HepG2 (cell line): ENCODE results near the gene PRKAR1A. TPM values are rescaled to one million over a fixed set of nuclear protein-coding genes. Genes with fewer than 3 reads are reported as not detected.
A peak's percentile ranks its signal among the peaks of the same experiment; 100 is the strongest.

Experiments
- ATM ChIP-seq: fragments of 450-650 bp; IDR thresholded peaks from 2 replicates; pipeline ENCODE4 v1.7.1; 2017; ENCODE audit warnings: mild to moderate bottlenecking, borderline replicate concordance
- CENPBD1 ChIP-seq: sonication (generic); formaldehyde crosslinking; IDR thresholded peaks from 2 replicates; pipeline ENCODE4 v1.8.0; 2022; ENCODE audit warnings: missing genetic modification reagents, low read depth, mild to moderate bottlenecking, borderline replicate concordance
- DNMT3B ChIP-seq: conservative IDR thresholded peaks from 2 replicates; pipeline ENCODE4 v1.6.1; 2016; ENCODE audit warnings: missing biosample characterization, control low read depth
- EZH2 ChIP-seq: conservative IDR thresholded peaks from 2 replicates; pipeline ENCODE4 v1.6.1; 2012; ENCODE audit warnings: mild to moderate bottlenecking, low read depth, low read length, moderate library complexity
- IRF1 ChIP-seq: sonication (generic); formaldehyde crosslinking; IDR thresholded peaks from 2 replicates; pipeline ENCODE4 v1.4.0; 2020; ENCODE audit warnings: low read depth, mild to moderate bottlenecking, missing genetic modification reagents
- IRF9 ChIP-seq: sonication (generic); formaldehyde crosslinking; IDR thresholded peaks from 2 replicates; pipeline ENCODE4 v1.8.0; 2022; ENCODE audit warnings: missing genetic modification reagents, mild to moderate bottlenecking, borderline replicate concordance
- KDM2A ChIP-seq: sonication (generic); formaldehyde crosslinking; IDR thresholded peaks from 2 replicates; pipeline ENCODE4 v1.4.0; 2020; ENCODE audit warnings: low read depth, missing genetic modification reagents, borderline replicate concordance
- MZF1 ChIP-seq: sonication (generic); formaldehyde crosslinking; IDR thresholded peaks from 2 replicates; pipeline ENCODE4 v1.8.1; 2023; ENCODE audit warnings: mild to moderate bottlenecking, missing genetic modification reagents, borderline replicate concordance
- PRPF4 ChIP-seq: fragments of 200-400 bp; formaldehyde crosslinking; IDR thresholded peaks from 2 replicates; pipeline ENCODE4 v1.6.1; 2016; ENCODE audit warnings: low read length, low read depth; ENCODE audit not compliant: poor library complexity, severe bottlenecking
- RARG ChIP-seq: sonication (generic); formaldehyde crosslinking; IDR thresholded peaks from 2 replicates; pipeline ENCODE4 v1.4.0; 2020; ENCODE audit warnings: low read depth, mild to moderate bottlenecking, missing genetic modification reagents
- SIN3A ChIP-seq: IDR thresholded peaks from 2 replicates; pipeline ENCODE4 v1.6.1; 2011; ENCODE audit warnings: low read depth, mild to moderate bottlenecking, control low read depth, low read length, borderline replicate concordance
- SNAPC5 ChIP-seq: sonication (generic); formaldehyde crosslinking; IDR thresholded peaks from 2 replicates; pipeline ENCODE4 v1.8.1; 2023; ENCODE audit warnings: mild to moderate bottlenecking, missing genetic modification reagents, borderline replicate concordance
- SRSF4 ChIP-seq: fragments of 200-400 bp; formaldehyde crosslinking; IDR thresholded peaks from one replicate; pipeline ENCODE4 v1.6.1; 2018; ENCODE audit warnings: mild to moderate bottlenecking, low read depth, low read length, moderate library complexity; ENCODE audit not compliant: poor library complexity, severe bottlenecking
- SSRP1 ChIP-seq: IDR thresholded peaks from 2 replicates; pipeline ENCODE4 v1.6.1; 2016; ENCODE audit warnings: control low read depth
- THRA ChIP-seq: sonication (generic); formaldehyde crosslinking; IDR thresholded peaks from 2 replicates; pipeline ENCODE4 v1.4.0; 2020; ENCODE audit warnings: missing genetic modification reagents, borderline replicate concordance
- U2AF1 ChIP-seq: fragments of 200-400 bp; formaldehyde crosslinking; optimal IDR thresholded peaks from 2 replicates; pipeline ENCODE3; 2017; ENCODE audit warnings: mild to moderate bottlenecking, low read depth, low read length
- ZC3H4 ChIP-seq: sonication (generic); formaldehyde crosslinking; IDR thresholded peaks from 2 replicates; pipeline ENCODE4 v1.4.0; 2020; ENCODE audit warnings: missing genetic modification reagents, borderline replicate concordance
- ZEB1 ChIP-seq: IDR thresholded peaks from 2 replicates; pipeline ENCODE4 v1.6.1; 2012; ENCODE audit warnings: mild to moderate bottlenecking, low read depth, inconsistent platforms; ENCODE audit not compliant: insufficient replicate concordance
- ZFP36L1 ChIP-seq: sonication (generic); formaldehyde crosslinking; IDR thresholded peaks from 2 replicates; pipeline ENCODE4 v1.8.0; 2022; ENCODE audit warnings: mild to moderate bottlenecking, missing genetic modification reagents, moderate library complexity
- ZNF101 ChIP-seq: sonication (generic); formaldehyde crosslinking; IDR thresholded peaks from 2 replicates; pipeline ENCODE4 v1.4.0; 2020; ENCODE audit warnings: mild to moderate bottlenecking, low read depth, missing genetic modification reagents, borderline replicate concordance
- ZNF224 ChIP-seq: sonication (generic); formaldehyde crosslinking; IDR thresholded peaks from 2 replicates; pipeline ENCODE4 v1.5.0; 2020; ENCODE audit warnings: mild to moderate bottlenecking, missing genetic modification reagents
- ZNF274 ChIP-seq: sonication (generic); formaldehyde crosslinking; IDR thresholded peaks from 2 replicates; pipeline ENCODE4 v1.5.1; 2020; ENCODE audit warnings: mild to moderate bottlenecking, missing genetic modification reagents
- ZNF329 ChIP-seq: sonication (generic); formaldehyde crosslinking; IDR thresholded peaks from 2 replicates; pipeline ENCODE4 v1.9.0; 2021; ENCODE audit warnings: low read depth, mild to moderate bottlenecking, missing genetic modification reagents
- ZNF484 ChIP-seq: sonication (generic); formaldehyde crosslinking; IDR thresholded peaks from 2 replicates; pipeline ENCODE4 v1.5.1; 2020; ENCODE audit warnings: mild to moderate bottlenecking, low read depth, missing genetic modification reagents, borderline replicate concordance
- ZNF577 ChIP-seq: sonication (generic); formaldehyde crosslinking; IDR thresholded peaks from 2 replicates; pipeline ENCODE4 v1.4.0; 2020; ENCODE audit warnings: mild to moderate bottlenecking, low read depth, missing genetic modification reagents, borderline replicate concordance
- polyA plus RNA-seq, 8 experiments: library from polyadenylated mRNA; depleted of rRNA in 3 of 8; stranded (reverse) in 7 of 8; unstranded in 1 of 8; fragments of >200 nt; fragmentation: Illumina TruSeq in 4 of 8; extraction: Trizol in 4 of 8; gene quantifications; 2 replicates each; pipeline versions ENCODE4 v1.2.1 to v1.2.3, GENCODE V29; 2011 to 2016; ENCODE audit warnings: low read depth in 4 of 8, missing spikeins in 1 of 8, mixed read lengths in 1 of 8; ENCODE audit not compliant: insufficient read depth in 1 of 8
- total RNA-seq, 5 experiments: library from RNA; depleted of rRNA; stranded (reverse); fragments of >200 nt; fragmentation: Illumina TruSeq; extraction: Trizol; gene quantifications; 2 replicates each; pipeline ENCODE4 v1.2.3, GENCODE V29; 2016; ENCODE audit warnings: low read depth in 1 of 5

The PRKAR1A gene
- total and polyA plus RNA-seq, 2 of the 13 experiments (the other 11 are each of a cell fraction or from before 2014, with no cell fraction given), result 265 to 266 TPM

GRCh38 chr17:68600067-68600930, 88.1 kb downstream of the PRKAR1A start (continued):
- TF ChIP-seq ZNF577, result 0 out of 2 replicates have a peak, but pooled peaks have one; percentile 68
- TF ChIP-seq EZH2, result no peak
- peak; percentile 28; the same call in 1 of the 2 replicates for TF ChIP-seq ZC3H4 (CRISPR knock-in tag)
- peak; percentile 87 for TF ChIP-seq KDM2A (CRISPR knock-in tag)
- TF ChIP-seq SIN3A, result peak; percentile 56; the same call in 1 of the 2 replicates
- TF ChIP-seq ZNF329, result peak; percentile 18; the same call in 1 of the 2 replicates
- TF ChIP-seq ZEB1, result peak; percentile 53
- peak; percentile 28; the same call in 1 of the 2 replicates for TF ChIP-seq ZNF274 (CRISPR knock-in tag)
- TF ChIP-seq SRSF4, result no peak
- TF ChIP-seq ZNF101 (CRISPR knock-in tag), result no peak
- no peak for TF ChIP-seq RARG (CRISPR knock-in tag)
- TF ChIP-seq ZNF484 (CRISPR knock-in tag), result no peak
- TF ChIP-seq U2AF1, result no peak
- no peak for TF ChIP-seq ATM
- no peak; the same call in 1 of the 2 replicates for TF ChIP-seq CENPBD1 (CRISPR knock-in tag)
- TF ChIP-seq SNAPC5 (CRISPR knock-in tag), result peak; percentile 70; the same call in 1 of the 2 replicates
- TF ChIP-seq SSRP1 (CRISPR knock-in tag), result no peak
- TF ChIP-seq IRF9, result peak; percentile 58; the same call in 1 of the 2 replicates
- no peak for TF ChIP-seq MZF1 (CRISPR knock-in tag)
- no peak for TF ChIP-seq THRA (CRISPR knock-in tag)
- TF ChIP-seq PRPF4, result no peak
- no peak for TF ChIP-seq ZNF224 (CRISPR knock-in tag)
- TF ChIP-seq DNMT3B (CRISPR knock-in tag), result 0 out of 2 replicates have a peak, but pooled peaks have one; percentile 22
- no peak for TF ChIP-seq IRF1 (CRISPR knock-in tag)
- no peak for TF ChIP-seq ZFP36L1 (CRISPR knock-in tag)
